ENCODE data around the gene C3orf18. TPM values are rescaled to one million over a fixed set of nuclear protein-coding genes. Genes with fewer than 3 reads are reported as not detected.

C3orf18 gene
- polyA plus RNA-seq (2013, experiment 1 of 2; ENCODE audit: insufficient read length) = 13.1 TPM
- 11.6 TPM for polyA plus RNA-seq (2013, experiment 2 of 2; ENCODE audit: insufficient read length)

GRCh38 chr3:50567386-50568167 lies at the start of gene C3orf18:
Gene C3orf18 (minus strand): TSS chr3:50567747. CDS start chr3:50565699, 2,048 bp downstream.
- DNase-seq = peak; percentile 90

- DNase-seq = peak; percentile 89
These were observed 49.2 kb upstream of the C3orf18 start for GRCh38 chr3:50616770-50617095.

GRCh38 chr3:50616003-50616769 lies 48.6 kb upstream of the C3orf18 start:
- peak; percentile 75 for DNase-seq

GRCh38 chr3:50615190-50615589 lies 47.6 kb upstream of the C3orf18 start:
- no peak for DNase-seq

GRCh38 chr3:50612970-50613846 lies 45.7 kb upstream of the C3orf18 start:
- DNase-seq = no peak

- DNase-seq = no peak
These were observed 44.8 kb upstream of the C3orf18 start for GRCh38 chr3:50612234-50612882.

- peak; percentile 95 for DNase-seq
These were observed 44.1 kb upstream of the C3orf18 start, which contains the start of gene CISH for GRCh38 chr3:50611464-50612233. Gene CISH (minus strand): TSS chr3:50611774. CDS start chr3:50611650, 124 bp downstream.

GRCh38 chr3:50610992-50611463 lies 43.5 kb upstream of the C3orf18 start:
- no peak for DNase-seq

- DNase-seq = no peak
These were observed 42.8 kb upstream of the C3orf18 start for GRCh38 chr3:50610181-50610971.

GRCh38 chr3:50609763-50610085 lies 42.2 kb upstream of the C3orf18 start:
- DNase-seq = no peak

- no peak for DNase-seq
These were observed 41.7 kb upstream of the C3orf18 start for GRCh38 chr3:50609071-50609762.

GRCh38 chr3:50608278-50608677 lies 40.7 kb upstream of the C3orf18 start:
- DNase-seq = no peak

- DNase-seq = no peak
These were observed 39.9 kb upstream of the C3orf18 start for GRCh38 chr3:50607271-50608091.

GRCh38 chr3:50606596-50606995 lies 39.0 kb upstream of the C3orf18 start:
- DNase-seq = no peak

GRCh38 chr3:50605901-50606326 lies 38.4 kb upstream of the C3orf18 start:
- no peak for DNase-seq

GRCh38 chr3:50604628-50605588 lies 37.4 kb upstream of the C3orf18 start:
- no peak for DNase-seq

GRCh38 chr3:50604110-50604621 lies 36.6 kb upstream of the C3orf18 start:
- no peak for DNase-seq
